Measurements from ENCODE around the gene CNN2. TPM values are rescaled to one million over a fixed set of nuclear protein-coding genes. Genes with fewer than 3 reads are reported as not detected.

Gene CNN2
- total and polyA plus RNA-seq, 2 of the 13 experiments (the other 11 are each of a cell fraction or from before 2014, with no cell fraction given), result 63.6 to 70.0 TPM

DNA sequence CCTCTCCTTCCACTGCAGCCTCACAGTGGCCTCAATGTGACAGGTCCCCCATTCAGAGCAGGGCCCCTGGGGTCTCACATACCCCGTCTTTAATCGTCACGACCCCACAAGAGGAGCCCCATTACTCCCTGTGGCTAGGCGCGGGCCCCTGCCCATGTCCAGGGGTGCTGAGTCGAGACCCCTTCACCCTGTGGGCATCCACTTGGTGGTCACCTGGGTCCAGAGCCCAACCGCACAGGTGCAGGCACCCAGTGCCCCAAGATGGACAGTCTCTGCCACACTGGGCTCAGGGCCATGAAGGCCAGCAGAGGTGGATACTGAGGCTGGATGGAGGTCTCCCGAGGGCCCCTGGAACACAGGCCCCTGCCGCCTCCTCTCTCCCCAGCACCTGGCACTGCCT, 8.5 kb upstream of the CNN2 start:
- Histone ChIP-seq H3K36me3 (replicated peaks in 1 of 2; ENCODE audit: control insufficient read depth in 1 of 2, insufficient read depth in 2 of 2, low read length in 2 of 2) (peaks cover 14 to 17% of the 10 kb centered on the region in 2 experiments; a peak in 3 of 5 replicates), H2AFZ (ENCODE audit: low read length) (no peak overlapping the region), H3K9me3 (ENCODE audit: low read length) (no peaks in the 10 kb centered on the region), H3K27me3 (ENCODE audit: control insufficient read depth in 1 of 2, insufficient read depth in 2 of 2, low read length in 2 of 2) (no peaks in the 10 kb centered on the region), H3K4me1 (ENCODE audit: insufficient read depth, low read length) (peaks cover 47% of the 10 kb centered on the region), H3K4me2 (ENCODE audit: low read depth, low read length) (peak overlapping the region; percentile 93), H3K4me3 (replicated peaks in 1 of 3; ENCODE audit: insufficient read depth in 1 of 3, low read depth in 2 of 3, low read length in 3 of 3) (peak overlapping the region in 1 of 3 experiments; percentile 46; a peak in 2 of 6 replicates), H3K27ac (ENCODE audit: extremely low read length, insufficient read depth, low read length) (peak overlapping the region; percentile 31), H4K20me1 (ENCODE audit: insufficient read depth, low read length) (peaks cover 27% of the 10 kb centered on the region), H3K79me2 (ENCODE audit: insufficient read depth, low read length) (peaks cover 58% of the 10 kb centered on the region), H3K9ac (ENCODE audit: insufficient read depth, low read depth, low read length) (peak overlapping the region; percentile 90; the same call in 1 of the 2 replicates)
- FAIRE-seq (no peak), ATAC-seq (no peak), DNase-seq (ENCODE audit: low spot score) (no peak)
- POLR2A ChIA-PET, result no interaction called here
- 97% methylated on average over 5 of the region's 9 CpGs for WGBS (ENCODE audit: low lambda C conversion rate)
- CTCF ChIA-PET (ENCODE audit: low intra/inter-chr PET ratio, low total read pairs), result no interaction called here
- intact Hi-C loops (cut with micrococcal nuclease; ENCODE audit: unreplicated experiment) (no loop called here), in situ Hi-C loops (cut with HindIII; ENCODE audit: extremely low pct_ligation_motif_present, low pct_unique_long_range_greater_than_20kb) (no loop called here)
- TF ChIP-seq ATF1 (CRISPR knock-in tag; IDR thresholded peaks at IDR 0.05) (no peak), AGO2 (optimal IDR thresholded peaks at IDR 0.05; ENCODE audit: low read depth, low read length) (peak; percentile 59)
- BruUV-seq (replicated peaks), result no TSS peak

DNA sequence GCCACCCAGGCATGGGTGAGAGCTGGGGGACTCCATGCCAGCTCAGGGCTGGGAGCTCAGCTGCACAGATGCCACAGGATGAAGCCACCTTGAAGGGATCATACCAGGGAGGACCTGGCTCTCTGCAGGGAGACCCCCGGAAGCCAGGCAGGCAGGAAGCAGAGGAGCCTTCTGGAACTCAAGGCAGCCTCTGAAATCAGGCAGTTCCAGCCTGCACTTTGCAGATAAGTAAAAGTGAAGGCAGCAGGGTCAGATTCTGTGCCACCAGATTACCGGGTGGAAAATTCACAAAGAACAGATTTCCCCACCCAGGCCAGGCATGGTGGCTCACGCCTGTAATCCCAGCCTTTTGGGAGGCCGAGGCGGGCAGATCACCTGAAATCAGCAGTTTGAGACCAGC, 8.0 kb upstream of the CNN2 start:
- in situ Hi-C loops (cut with HindIII; ENCODE audit: extremely low pct_ligation_motif_present, low pct_unique_long_range_greater_than_20kb) (no loop called here), intact Hi-C loops (cut with micrococcal nuclease; ENCODE audit: unreplicated experiment) (no loop called here)
- Histone ChIP-seq H3K4me3 (replicated peaks in 1 of 3; ENCODE audit: insufficient read depth in 1 of 3, low read depth in 2 of 3, low read length in 3 of 3) (peak overlapping the region in 1 of 3 experiments; percentile 46; a peak in 2 of 6 replicates), H4K20me1 (ENCODE audit: insufficient read depth, low read length) (peaks cover 27% of the 10 kb centered on the region), H3K79me2 (ENCODE audit: insufficient read depth, low read length) (peaks cover 58% of the 10 kb centered on the region), H3K9ac (ENCODE audit: insufficient read depth, low read depth, low read length) (peak overlapping the region; percentile 90; the same call in 1 of the 2 replicates), H3K4me1 (ENCODE audit: insufficient read depth, low read length) (peaks cover 47% of the 10 kb centered on the region), H3K27ac (ENCODE audit: extremely low read length, insufficient read depth, low read length) (no peak overlapping the region), H2AFZ (ENCODE audit: low read length) (no peak overlapping the region), H3K9me3 (ENCODE audit: low read length) (no peaks in the 10 kb centered on the region), H3K27me3 (ENCODE audit: control insufficient read depth in 1 of 2, insufficient read depth in 2 of 2, low read length in 2 of 2) (no peaks in the 10 kb centered on the region), H3K4me2 (ENCODE audit: low read depth, low read length) (peak overlapping the region; percentile 93), H3K36me3 (replicated peaks in 1 of 2; ENCODE audit: control insufficient read depth in 1 of 2, insufficient read depth in 2 of 2, low read length in 2 of 2) (peaks cover 9 to 12% of the 10 kb centered on the region in 2 experiments; a peak in 3 of 5 replicates)
- ATAC-seq, result no peak
- CTCF ChIA-PET (ENCODE audit: low intra/inter-chr PET ratio, low total read pairs), result no interaction called here
- no peak for DNase-seq (ENCODE audit: low spot score)
- POLR2A ChIA-PET, result interaction anchor here (0.7 kb wide), 1 partner anchor 314 kb away, joined by 3 read pairs; no protein-coding TSS in a partner anchor
- no peak for TF ChIP-seq SCMH1 (CRISPR knock-in tag; IDR thresholded peaks at IDR 0.05; ENCODE audit: borderline replicate concordance)
- TF ChIP-seq, protein P1, sequence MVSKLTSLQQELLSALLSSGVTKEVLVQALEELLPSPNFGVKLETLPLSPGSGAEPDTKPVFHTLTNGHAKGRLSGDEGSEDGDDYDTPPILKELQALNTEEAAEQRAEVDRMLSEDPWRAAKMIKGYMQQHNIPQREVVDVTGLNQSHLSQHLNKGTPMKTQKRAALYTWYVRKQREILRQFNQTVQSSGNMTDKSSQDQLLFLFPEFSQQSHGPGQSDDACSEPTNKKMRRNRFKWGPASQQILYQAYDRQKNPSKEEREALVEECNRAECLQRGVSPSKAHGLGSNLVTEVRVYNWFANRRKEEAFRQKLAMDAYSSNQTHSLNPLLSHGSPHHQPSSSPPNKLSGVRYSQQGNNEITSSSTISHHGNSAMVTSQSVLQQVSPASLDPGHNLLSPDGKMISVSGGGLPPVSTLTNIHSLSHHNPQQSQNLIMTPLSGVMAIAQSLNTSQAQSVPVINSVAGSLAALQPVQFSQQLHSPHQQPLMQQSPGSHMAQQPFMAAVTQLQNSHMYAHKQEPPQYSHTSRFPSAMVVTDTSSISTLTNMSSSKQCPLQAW (CRISPR knock-in tag; IDR thresholded peaks at IDR 0.05), result 0 out of 2 replicates have a peak, but pooled peaks have one; percentile 17
- FAIRE-seq, result no peak
- WGBS (ENCODE audit: low lambda C conversion rate), result 92% methylated on average over 5 of the region's 5 CpGs
- BruUV-seq (replicated peaks), result no TSS peak

Measured in HepG2 (cell line).